Activated effector memory CD4-positive, alpha-beta T cell treated with anti-CD3 and anti-CD28 coated beads, Interleukin-2, amount 50 U/mL, for 16 hours (primary cell): ENCODE results near the gene GADD45G.
A peak's percentile ranks its signal among the peaks of the same experiment; 100 is the strongest.

ENCODE experiments used
- DNase-seq: peaks from one replicate; pipeline ENCODE4 v3.0.0-alpha.2; 2020

GADD45G gene

GRCh38 chr9:89592963-89593726 is 11.7 kb upstream of the GADD45G start:
- no peak for DNase-seq

- DNase-seq, result peak; percentile 85
Measured at GRCh38 chr9:89593727-89594427, 10.9 kb upstream of the GADD45G start.

GRCh38 chr9:89594811-89595550 is 9.8 kb upstream of the GADD45G start:
- no peak for DNase-seq

GRCh38 chr9:89595646-89596045 is 9.2 kb upstream of the GADD45G start:
- DNase-seq, result no peak

GRCh38 chr9:89596937-89597555 is 7.8 kb upstream of the GADD45G start:
- peak; percentile 60 for DNase-seq

GRCh38 chr9:89597711-89598362 is 7.0 kb upstream of the GADD45G start:
- peak; percentile 80 for DNase-seq

GRCh38 chr9:89598363-89598713 is 6.5 kb upstream of the GADD45G start:
- DNase-seq, result no peak

GRCh38 chr9:89598926-89599325 is 5.9 kb upstream of the GADD45G start:
- peak; percentile 43 for DNase-seq

- no peak for DNase-seq
Measured at GRCh38 chr9:89600831-89601230, 4.0 kb upstream of the GADD45G start.

- DNase-seq, result peak; percentile 47
Measured at GRCh38 chr9:89601306-89601705, 3.5 kb upstream of the GADD45G start.

- DNase-seq, result peak; percentile 37
Measured at GRCh38 chr9:89601856-89602562, 2.8 kb upstream of the GADD45G start.

- DNase-seq, result peak; percentile 95
Measured at GRCh38 chr9:89602978-89603766, 1.6 kb upstream of the GADD45G start.

GRCh38 chr9:89603767-89604665 is 796 bp upstream of the GADD45G start:
- peak; percentile 78 for DNase-seq

- DNase-seq, result peak; percentile 86
Measured at GRCh38 chr9:89605465-89606048, 745 bp downstream of the GADD45G start.

- DNase-seq, result peak; percentile 78
Measured at GRCh38 chr9:89606049-89606623, 1.3 kb downstream of the GADD45G start.

GRCh38 chr9:89606624-89607311 is 2.0 kb downstream of the GADD45G start:
- peak; percentile 67 for DNase-seq

- peak; percentile 19 for DNase-seq
Measured at GRCh38 chr9:89608641-89609335, 4.0 kb downstream of the GADD45G start.

- DNase-seq, result no peak
Measured at GRCh38 chr9:89609426-89610006, 4.7 kb downstream of the GADD45G start.
